B cell (primary cell): ENCODE results near the gene HOXC13. TPM values are rescaled to one million over a fixed set of nuclear protein-coding genes. Genes with fewer than 3 reads are reported as not detected.

Source experiments
- ATAC-seq: fragments of 200-7000 bp; cut with Tn5 transposase; one replicate; pipeline ENCODE4 v1.10.0; 2021; ENCODE audit warnings: low read depth, mild to moderate bottlenecking, moderate number of reproducible peaks, moderate library complexity
- CTCF ChIA-PET: fragments of 350-600 bp; sonication (Branson Sonifier 250); formaldehyde crosslinking; loops from one replicate; lab custom pipeline; 2021; ENCODE audit warnings: antibody characterized with exemption, inconsistent platforms; lab: Charles Lee
- POLR2A ChIA-PET: fragments of 350-600 bp; sonication (Branson Sonifier 250); formaldehyde crosslinking; loops from one replicate; lab custom pipeline; 2021; ENCODE audit warnings: antibody characterized with exemption; lab: Charles Lee
- DNase-seq: peaks from one replicate; pipeline ENCODE4 v3.0.0; 2013
- H2AFZ ChIP-seq: 2 replicates; pipeline ENCODE4 v1.6.1; 2012; ENCODE audit warnings: mild to moderate bottlenecking, low read depth, low read length; ENCODE audit not compliant: insufficient read depth, poor library complexity, severe bottlenecking
- H3K27ac ChIP-seq, 2 donors: 1 replicate in 1 of 2; 2 replicates in 1 of 2; pipeline ENCODE4 v1.5.1; 2012 to 2013; ENCODE audit warnings: low read length in 2 of 2, mild to moderate bottlenecking in 2 of 2, moderate library complexity in 1 of 2
- H3K27me3 ChIP-seq, 4 experiments: fragments of 200-600 bp in 1 of 4; sonication (generic) in 1 of 4; replicated peaks in 1 of 4; 1 replicate in 2 of 4; 2 replicates in 2 of 4; pipeline versions ENCODE4 v1.6.1 to v1.7.0; 2013 to 2016; ENCODE audit warnings: low read length in 3 of 4, mild to moderate bottlenecking in 2 of 4, mixed read lengths in 1 of 4, moderate library complexity in 1 of 4; ENCODE audit not compliant: insufficient read depth in 4 of 4, control insufficient read depth in 3 of 4; ENCODE audit errors: control extremely low read depth in 1 of 4
- H3K36me3 ChIP-seq, 2 experiments: replicated peaks in 1 of 2; 1 replicate in 1 of 2; 2 replicates in 1 of 2; pipeline versions ENCODE4 v1.6.1 to v1.7.1; 2013; ENCODE audit warnings: low read length in 1 of 2; ENCODE audit not compliant: insufficient read depth in 2 of 2, control insufficient read depth in 1 of 2; ENCODE audit errors: control extremely low read depth in 1 of 2, extremely low read depth in 1 of 2
- H3K4me1 ChIP-seq, 2 donors: fragments of 200-600 bp in 1 of 2; sonication (generic) in 1 of 2; 1 replicate in 1 of 2; 2 replicates in 1 of 2; pipeline versions ENCODE4 v1.5.1 to v1.6.1; 2013 to 2017; ENCODE audit warnings: low read length in 2 of 2; ENCODE audit not compliant: control insufficient read depth in 2 of 2, insufficient read depth in 2 of 2
- H3K4me2 ChIP-seq: replicated peaks from 2 replicates; pipeline ENCODE3; 2012; ENCODE audit warnings: mild to moderate bottlenecking, low read depth, low read length; ENCODE audit not compliant: poor library complexity, severe bottlenecking
- H3K4me3 ChIP-seq, 5 experiments: fragments of 200-600 bp in 1 of 5; sonication (generic) in 1 of 5; 1 replicate in 3 of 5; 2 replicates in 2 of 5; pipeline versions ENCODE4 v1.5.1 to v1.7.0; 2011 to 2016; ENCODE audit warnings: low read length in 4 of 5, mild to moderate bottlenecking in 4 of 5, low read depth in 2 of 5, control low read depth in 1 of 5, moderate library complexity in 1 of 5; ENCODE audit not compliant: insufficient read depth in 1 of 5; ENCODE audit errors: control extremely low read depth in 1 of 5, extremely low read depth in 1 of 5
- H3K79me2 ChIP-seq: fragments of 200-600 bp; sonication (generic); one replicate; pipeline ENCODE4 v1.6.0; 2016; ENCODE audit warnings: low read length; ENCODE audit not compliant: control insufficient read depth, insufficient read depth
- H3K9ac ChIP-seq: fragments of 200-600 bp; sonication (generic); 2 replicates; pipeline ENCODE4 v1.6.1; 2017; ENCODE audit warnings: mild to moderate bottlenecking, low read length, moderate library complexity
- H3K9me3 ChIP-seq, 3 donors: one replicate each; pipeline versions ENCODE4 v1.6.1 to v1.7.1; 2013; ENCODE audit warnings: low read length in 2 of 3; ENCODE audit not compliant: control insufficient read depth in 2 of 3, insufficient read depth in 1 of 3; ENCODE audit errors: control extremely low read depth in 1 of 3
- H4K20me1 ChIP-seq: 2 replicates; pipeline ENCODE4 v1.6.0; 2012; ENCODE audit warnings: mild to moderate bottlenecking, low read length; ENCODE audit not compliant: insufficient read depth, control insufficient read depth, poor library complexity, severe bottlenecking
- H3K27ac Mint-ChIP-seq: one replicate; pipeline ENCODE4 v1.8.0; 2021; ENCODE audit warnings: mixed read lengths
- H3K27me3 Mint-ChIP-seq: one replicate; pipeline ENCODE4 v1.8.0; 2021; ENCODE audit warnings: mixed read lengths
- H3K4me1 Mint-ChIP-seq: one replicate; pipeline ENCODE4 v1.8.0; 2021; ENCODE audit warnings: mixed read lengths
- H3K4me3 Mint-ChIP-seq: one replicate; pipeline ENCODE4 v1.8.0; 2021; ENCODE audit warnings: mixed read lengths
- H3K9me3 Mint-ChIP-seq: one replicate; pipeline ENCODE4 v1.8.0; 2022; ENCODE audit warnings: mixed read lengths; ENCODE audit not compliant: insufficient read depth
- EZH2 ChIP-seq: IDR thresholded peaks from 2 replicates; pipeline ENCODE4 v1.6.1; 2012; ENCODE audit warnings: borderline replicate concordance, low read depth, mild to moderate bottlenecking, moderate library complexity, low read length; ENCODE audit not compliant: insufficient read depth, poor library complexity, severe bottlenecking
- WGBS: methylation state at CpG from one replicate; pipeline ENCODE4 v1.1.5; 2013; ENCODE audit warnings: missing lambda C conversion rate; ENCODE audit not compliant: insufficient coverage; 5-methylcytosine and 5-hydroxymethylcytosine counted together
- intact Hi-C: fragments of 100-400 bp; cut with micrococcal nuclease; formaldehyde crosslinking; loops from one replicate; pipeline ENCODE4 v1.10.0; 2022
- polyA plus RNA-seq: library from polyadenylated mRNA; depleted of rRNA; stranded (reverse); fragments of >200 nt; gene quantifications from 2 replicates; pipeline ENCODE4 v1.2.3, GENCODE V29; 2012
- total RNA-seq, 2 donors: library from RNA; stranded (reverse); fragments of 120-200 nt in 1 of 2; gene quantifications; 1 replicate in 1 of 2; 2 replicates in 1 of 2; pipeline versions ENCODE4 v1.2.3 to v1.2.4, GENCODE V29; 2013 to 2022
- TF ChIP-seq, protein P1 (sequence below): fragments of 200-600 bp; IDR thresholded peaks from one replicate; pipeline ENCODE4 v1.8.0; 2022; ENCODE audit warnings: antibody characterized with exemption, mild to moderate bottlenecking

Gene HOXC13
- total and polyA plus RNA-seq, 2 donors (not counting 1 experiment from before 2014, with no cell fraction given) = not detected

DNA sequence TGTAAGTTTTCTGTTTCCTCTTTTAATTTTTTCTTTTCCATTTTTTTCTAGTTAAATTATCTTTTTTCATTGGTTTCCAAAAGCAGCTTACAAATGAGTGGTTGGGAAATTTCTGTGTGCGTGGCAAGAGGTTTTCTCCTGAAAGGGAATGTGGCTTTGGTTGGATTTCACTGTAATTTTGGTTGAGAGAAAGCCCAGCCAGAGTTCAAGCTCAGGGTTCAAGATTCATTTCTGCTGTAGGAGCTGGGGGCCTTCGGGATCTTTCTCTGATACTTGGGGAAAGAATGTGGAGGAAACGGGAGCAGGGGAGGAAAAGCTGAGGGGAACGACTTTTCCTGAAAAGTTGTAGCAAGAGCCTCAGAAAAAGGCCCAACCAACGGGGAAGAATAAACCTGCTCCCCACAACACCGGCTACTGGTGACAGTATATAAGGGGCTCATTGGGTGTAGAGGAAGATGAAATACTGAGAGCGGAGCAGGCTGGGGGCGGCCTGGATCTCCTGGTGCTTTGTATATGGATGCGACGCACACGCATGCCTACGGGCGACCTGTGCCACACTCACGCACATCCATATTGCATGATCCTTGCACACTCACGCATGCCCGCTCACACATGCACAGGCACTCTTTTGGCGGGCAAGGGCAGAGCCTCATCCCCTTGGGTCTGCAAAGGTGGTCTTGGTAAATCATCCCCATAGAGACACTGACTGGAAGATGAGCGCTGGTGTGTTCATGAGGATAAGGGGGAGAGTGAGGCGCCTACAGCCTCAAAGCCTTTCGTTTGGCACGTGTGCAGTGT, 48.3 kb downstream of the HOXC13 start:
- peak overlapping the region; percentile 41 for H3K27ac Mint-ChIP-seq
- intact Hi-C loops = loop anchor here (5.0 kb wide), 1 partner anchor 45 kb away; no protein-coding TSS in a partner anchor
- H3K4me3 Mint-ChIP-seq = peak overlapping the region; percentile 29
- Histone ChIP-seq H3K9ac (no peak overlapping the region), H3K9me3 (peaks cover 0 to 71% (median 12%) of the 10 kb centered on the region in 3 donors), H3K27ac (no peak overlapping the region), H3K4me1 (peaks cover 30 to 48% of the 10 kb centered on the region in 2 donors), H3K36me3 (no peaks in the 10 kb centered on the region), H3K4me3 (no peak overlapping the region), H3K27me3 (peaks cover 0 to 98% (median 92%) of the 10 kb centered on the region in 4 experiments), H3K4me2 (no peak overlapping the region), H2AFZ (no peak overlapping the region), H4K20me1 (no peaks in the 10 kb centered on the region), H3K79me2 (no peaks in the 10 kb centered on the region)
- CTCF ChIA-PET = interaction anchor here (0.8 to 1.4 kb wide), 4 partner anchors 45 to 633 kb away, joined by 3 to 6 read pairs (median 4); partner anchors contain the start of gene HOXC5
- peaks cover 88% of the 10 kb centered on the region for H3K27me3 Mint-ChIP-seq
- H3K4me1 Mint-ChIP-seq = peaks cover 29% of the 10 kb centered on the region
- 36% methylated on average over 12 of the region's 21 CpGs for WGBS
- DNase-seq (no peak), ATAC-seq (no peak)
- POLR2A ChIA-PET = no interaction called here
- H3K9me3 Mint-ChIP-seq = no peaks in the 10 kb centered on the region
- TF ChIP-seq EZH2 = no peak
- TF ChIP-seq, protein P1, sequence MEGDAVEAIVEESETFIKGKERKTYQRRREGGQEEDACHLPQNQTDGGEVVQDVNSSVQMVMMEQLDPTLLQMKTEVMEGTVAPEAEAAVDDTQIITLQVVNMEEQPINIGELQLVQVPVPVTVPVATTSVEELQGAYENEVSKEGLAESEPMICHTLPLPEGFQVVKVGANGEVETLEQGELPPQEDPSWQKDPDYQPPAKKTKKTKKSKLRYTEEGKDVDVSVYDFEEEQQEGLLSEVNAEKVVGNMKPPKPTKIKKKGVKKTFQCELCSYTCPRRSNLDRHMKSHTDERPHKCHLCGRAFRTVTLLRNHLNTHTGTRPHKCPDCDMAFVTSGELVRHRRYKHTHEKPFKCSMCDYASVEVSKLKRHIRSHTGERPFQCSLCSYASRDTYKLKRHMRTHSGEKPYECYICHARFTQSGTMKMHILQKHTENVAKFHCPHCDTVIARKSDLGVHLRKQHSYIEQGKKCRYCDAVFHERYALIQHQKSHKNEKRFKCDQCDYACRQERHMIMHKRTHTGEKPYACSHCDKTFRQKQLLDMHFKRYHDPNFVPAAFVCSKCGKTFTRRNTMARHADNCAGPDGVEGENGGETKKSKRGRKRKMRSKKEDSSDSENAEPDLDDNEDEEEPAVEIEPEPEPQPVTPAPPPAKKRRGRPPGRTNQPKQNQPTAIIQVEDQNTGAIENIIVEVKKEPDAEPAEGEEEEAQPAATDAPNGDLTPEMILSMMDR = no peak

DNA sequence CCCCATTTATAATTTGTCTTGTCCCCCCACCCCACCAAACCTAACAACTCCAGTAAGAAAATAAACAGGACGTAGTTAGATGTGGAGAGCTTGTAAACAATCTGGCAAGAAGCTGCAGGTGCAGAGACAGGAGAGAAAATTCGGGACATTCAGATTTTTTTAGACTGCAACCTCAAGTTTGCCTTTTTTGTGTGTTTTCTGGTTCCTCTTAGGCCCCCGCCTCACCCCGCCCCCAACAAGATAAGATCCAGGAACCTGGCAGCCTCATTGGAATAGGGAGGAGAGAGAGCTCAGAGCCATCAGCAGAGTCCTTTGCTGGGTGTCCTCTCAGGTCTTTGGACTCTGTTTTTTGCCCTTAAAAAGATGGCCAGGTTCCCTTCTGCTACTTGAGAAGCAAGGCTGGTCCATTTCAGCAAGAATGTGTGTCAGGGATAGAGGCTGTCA, 49.2 kb downstream of the HOXC13 start:
- 10% methylated on average over 2 of the region's 4 CpGs for WGBS
- H3K4me2 ChIP-seq = no peak overlapping the region
- Mint-ChIP-seq H3K27me3 (peaks cover 90% of the 10 kb centered on the region), H3K4me3 (no peak overlapping the region), H3K9me3 (no peaks in the 10 kb centered on the region), H3K27ac (no peak overlapping the region), H3K4me1 (peaks cover 29% of the 10 kb centered on the region)
- H4K20me1 ChIP-seq = no peaks in the 10 kb centered on the region
- TF ChIP-seq, protein P1 = no peak
- no peak for TF ChIP-seq EZH2
- peaks cover 0 to 68% (median 12%) of the 10 kb centered on the region in 3 donors for H3K9me3 ChIP-seq
- no peak overlapping the region for H3K9ac ChIP-seq
- POLR2A ChIA-PET = interaction anchor here (0.7 kb wide), 1 partner anchor 56 kb away, joined by 3 read pairs; no protein-coding TSS in a partner anchor
- no peaks in the 10 kb centered on the region for H3K36me3 ChIP-seq
- CTCF ChIA-PET = interaction anchor here (0.7 to 1.8 kb wide), 7 partner anchors 45 to 632 kb away, joined by 3 to 6 read pairs (median 3); partner anchors contain the start of gene HOXC5
- H3K79me2 ChIP-seq = no peaks in the 10 kb centered on the region
- H3K27ac ChIP-seq = no peak overlapping the region
- no peak overlapping the region for H2AFZ ChIP-seq
- intact Hi-C loops = loop anchor here (5.0 kb wide), 1 partner anchor 46 kb away; no protein-coding TSS in a partner anchor
- DNase-seq (no peak), ATAC-seq (no peak)
- H3K4me1 ChIP-seq = peaks cover 30 to 48% of the 10 kb centered on the region in 2 donors
- peaks cover 0 to 98% (median 92%) of the 10 kb centered on the region in 4 experiments for H3K27me3 ChIP-seq
- H3K4me3 ChIP-seq = no peak overlapping the region
